ENCODE results near the gene CDH23.

DNA sequence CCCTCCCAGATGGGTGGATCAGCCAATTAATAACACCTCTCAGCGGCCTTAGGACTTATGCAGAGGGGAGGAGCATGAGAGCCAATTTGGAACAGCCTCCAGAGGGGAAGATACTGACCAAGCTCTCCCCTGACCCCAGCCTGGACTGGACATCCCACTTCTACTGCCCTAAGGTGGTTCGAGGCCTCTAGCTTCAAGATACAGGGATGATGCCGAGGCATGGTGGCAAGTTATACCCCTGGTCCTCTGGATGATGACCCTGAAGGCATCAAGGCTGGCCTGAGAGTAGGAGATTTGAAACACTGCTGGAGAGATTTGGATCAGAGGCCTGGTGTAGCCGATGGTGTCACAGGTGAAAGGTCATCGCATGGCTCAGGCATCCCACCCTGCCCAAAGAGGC, 3.2 kb downstream of the CDH23 start:
- TF ChIP-seq, protein P1, sequence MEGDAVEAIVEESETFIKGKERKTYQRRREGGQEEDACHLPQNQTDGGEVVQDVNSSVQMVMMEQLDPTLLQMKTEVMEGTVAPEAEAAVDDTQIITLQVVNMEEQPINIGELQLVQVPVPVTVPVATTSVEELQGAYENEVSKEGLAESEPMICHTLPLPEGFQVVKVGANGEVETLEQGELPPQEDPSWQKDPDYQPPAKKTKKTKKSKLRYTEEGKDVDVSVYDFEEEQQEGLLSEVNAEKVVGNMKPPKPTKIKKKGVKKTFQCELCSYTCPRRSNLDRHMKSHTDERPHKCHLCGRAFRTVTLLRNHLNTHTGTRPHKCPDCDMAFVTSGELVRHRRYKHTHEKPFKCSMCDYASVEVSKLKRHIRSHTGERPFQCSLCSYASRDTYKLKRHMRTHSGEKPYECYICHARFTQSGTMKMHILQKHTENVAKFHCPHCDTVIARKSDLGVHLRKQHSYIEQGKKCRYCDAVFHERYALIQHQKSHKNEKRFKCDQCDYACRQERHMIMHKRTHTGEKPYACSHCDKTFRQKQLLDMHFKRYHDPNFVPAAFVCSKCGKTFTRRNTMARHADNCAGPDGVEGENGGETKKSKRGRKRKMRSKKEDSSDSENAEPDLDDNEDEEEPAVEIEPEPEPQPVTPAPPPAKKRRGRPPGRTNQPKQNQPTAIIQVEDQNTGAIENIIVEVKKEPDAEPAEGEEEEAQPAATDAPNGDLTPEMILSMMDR (IDR thresholded peaks at IDR 0.05) = no peak
- no peak for TF ChIP-seq EZH2 (IDR thresholded peaks at IDR 0.05; ENCODE audit: borderline replicate concordance, insufficient read depth, low read depth, low read length, poor library complexity, severe bottlenecking)
